GM18499 (cell line): ENCODE results near the gene CARMIL1.
"Not testable (repeated sequence)": the region's sequence is repeated elsewhere in the genome, so short reads cannot be mapped to it uniquely, and the experiment has no call there.

ENCODE experiments used
- ATAC-seq: cut with Tn5 transposase; IDR thresholded peaks from one replicate; pipeline ENCODE4 v1.9.1; 2021; ENCODE audit warnings: moderate number of reproducible peaks; ENCODE audit not compliant: insufficient read depth, unreplicated experiment

CARMIL1 gene

DNA sequence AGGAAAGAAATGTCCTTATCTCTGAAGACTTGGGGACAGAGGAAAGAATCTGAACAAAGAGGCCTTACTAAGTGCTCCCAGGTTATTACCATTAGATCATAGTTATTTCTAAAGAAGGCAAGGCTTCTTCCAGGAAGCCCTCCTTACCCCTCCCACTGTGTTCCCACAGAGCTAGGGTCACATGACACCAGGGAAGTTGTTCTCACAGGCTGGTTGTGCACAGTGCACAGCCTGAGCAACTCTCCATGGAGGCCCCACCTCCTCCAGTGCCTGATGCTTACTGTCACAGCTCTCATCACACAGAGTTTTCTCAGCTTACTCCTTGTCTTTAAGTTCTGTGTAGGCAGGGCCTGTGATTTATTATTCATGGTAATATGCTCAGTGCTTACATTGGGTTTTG is 303.9 kb downstream of the CARMIL1 start:
- no peak for ATAC-seq

- ATAC-seq, result no peak
These were observed 304.7 kb downstream of the CARMIL1 start for GRCh38 chr6:25583906-25584305.

DNA sequence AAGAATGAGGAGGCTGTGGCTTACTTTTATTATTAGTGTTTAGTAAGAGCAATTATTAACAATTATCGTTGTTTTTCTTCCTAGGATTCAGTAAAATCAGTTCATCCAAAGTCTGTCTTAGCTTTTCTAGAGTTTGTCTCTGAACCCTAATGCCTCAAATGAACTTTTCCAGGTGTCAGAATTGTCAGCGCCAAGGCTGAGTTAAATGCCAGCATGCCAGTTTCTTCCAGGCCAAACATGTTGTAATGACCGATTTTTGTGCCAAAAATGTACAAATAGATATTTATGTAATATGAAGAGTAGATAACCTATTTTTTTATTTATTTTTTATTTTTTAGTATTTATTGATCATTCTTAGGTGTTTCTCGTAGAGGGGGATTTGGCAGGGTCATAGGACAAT is 306.1 kb downstream of the CARMIL1 start:
- ATAC-seq, result no peak

- ATAC-seq, result not testable (repeated sequence)
These were observed 306.9 kb downstream of the CARMIL1 start for GRCh38 chr6:25586119-25586518.

- ATAC-seq, result no peak
These were observed 307.8 kb downstream of the CARMIL1 start for GRCh38 chr6:25586927-25587326.

- ATAC-seq, result no peak
These were observed 311.8 kb downstream of the CARMIL1 start for GRCh38 chr6:25590986-25591385.

- ATAC-seq, result no peak
These were observed 318.0 kb downstream of the CARMIL1 start for GRCh38 chr6:25596928-25597818.

- ATAC-seq, result no peak
These were observed 320.4 kb downstream of the CARMIL1 start for GRCh38 chr6:25599516-25600085.

DNA sequence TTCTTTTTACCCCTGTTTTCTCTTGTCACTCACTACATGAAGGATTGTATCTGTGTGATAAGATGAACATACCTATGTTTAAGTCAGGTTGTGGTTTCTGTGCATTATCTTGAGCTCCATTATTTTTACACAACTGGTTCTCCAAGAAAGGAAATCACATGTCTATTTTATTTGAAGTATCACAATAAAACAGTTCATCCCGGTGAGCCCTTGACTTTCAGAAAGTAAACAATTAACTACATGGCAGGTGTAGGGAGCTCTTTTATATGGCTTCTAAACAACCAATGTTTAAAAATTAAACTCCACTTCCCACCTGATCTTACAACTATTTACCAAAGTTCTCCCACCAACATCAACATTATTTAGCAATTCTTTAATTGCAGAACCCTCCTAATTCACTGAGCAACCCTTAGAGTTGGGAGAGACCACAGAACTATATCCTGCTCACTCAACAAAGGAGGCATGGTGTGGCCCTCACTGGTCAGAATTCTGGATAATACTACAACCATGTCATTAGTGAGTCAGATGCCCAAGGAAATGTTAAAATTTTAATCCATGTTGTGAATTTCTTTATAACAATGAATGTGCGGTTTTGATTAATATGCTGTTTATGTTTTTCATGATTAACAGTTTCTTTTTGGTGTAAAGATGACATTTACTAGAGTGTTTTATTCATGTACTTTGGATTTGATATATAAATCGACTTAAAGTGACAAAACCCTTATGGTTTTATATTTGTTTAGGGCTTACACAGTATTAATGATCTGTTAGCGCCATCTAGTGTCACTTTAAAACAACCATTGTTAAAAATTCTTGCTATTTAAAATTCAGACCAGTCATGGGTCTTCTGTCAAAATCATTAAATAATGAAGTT is 322.9 kb downstream of the CARMIL1 start:
- ATAC-seq, result no peak

DNA sequence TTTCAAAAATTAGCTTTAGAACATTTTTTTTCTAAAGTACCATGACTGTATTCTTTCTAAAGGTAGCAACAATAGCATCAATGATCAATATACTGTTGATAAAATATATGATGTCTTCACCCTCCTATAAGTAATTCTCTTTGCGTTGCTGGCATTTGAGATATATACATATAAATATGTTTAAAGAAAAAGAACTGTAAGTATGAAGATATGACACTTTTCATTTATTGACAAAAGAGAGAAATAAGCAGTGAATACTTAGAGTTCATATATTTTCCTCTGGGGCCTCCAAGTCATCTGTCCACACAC is 323.5 kb downstream of the CARMIL1 start:
- no peak for ATAC-seq

DNA sequence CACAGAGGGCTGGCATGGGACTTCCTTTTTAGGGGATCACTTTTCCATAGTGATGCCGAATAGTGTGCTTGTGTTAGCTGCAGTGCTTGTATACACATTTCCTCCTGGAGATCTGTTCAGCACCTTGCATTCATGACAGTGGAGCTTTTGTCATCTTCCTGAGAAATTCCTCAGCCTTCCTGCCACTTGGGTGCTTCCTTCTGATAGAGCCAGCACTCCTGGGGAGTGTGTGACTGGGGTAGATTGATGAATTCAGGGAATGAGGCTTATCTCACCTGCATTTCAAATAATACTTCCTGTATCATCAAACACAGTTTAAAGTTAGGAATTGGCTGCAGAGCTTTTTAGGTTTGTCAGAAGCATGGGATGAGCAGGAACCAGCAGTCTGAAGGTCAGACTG is 324.1 kb downstream of the CARMIL1 start:
- no peak for ATAC-seq

DNA sequence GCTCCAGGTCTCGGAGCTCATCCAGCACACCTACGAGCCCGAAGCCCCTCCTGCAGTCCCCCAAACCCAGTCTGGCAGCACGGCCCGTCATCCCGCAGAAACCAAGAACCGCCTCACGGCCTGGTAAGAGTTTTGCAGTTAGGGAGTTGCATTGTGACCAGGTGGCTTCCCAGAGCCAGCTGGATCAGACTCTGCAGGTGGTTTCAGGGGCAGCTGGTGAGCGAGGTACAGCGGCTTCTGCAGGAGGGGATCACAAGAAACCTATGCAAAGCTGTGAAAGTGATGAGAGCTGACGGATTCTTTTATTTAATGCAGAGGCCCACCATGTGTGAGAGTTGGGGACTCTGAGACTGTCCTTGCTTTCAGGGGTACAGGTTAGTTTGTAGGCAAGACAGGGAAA is 327.0 kb downstream of the CARMIL1 start:
- no peak for ATAC-seq

DNA sequence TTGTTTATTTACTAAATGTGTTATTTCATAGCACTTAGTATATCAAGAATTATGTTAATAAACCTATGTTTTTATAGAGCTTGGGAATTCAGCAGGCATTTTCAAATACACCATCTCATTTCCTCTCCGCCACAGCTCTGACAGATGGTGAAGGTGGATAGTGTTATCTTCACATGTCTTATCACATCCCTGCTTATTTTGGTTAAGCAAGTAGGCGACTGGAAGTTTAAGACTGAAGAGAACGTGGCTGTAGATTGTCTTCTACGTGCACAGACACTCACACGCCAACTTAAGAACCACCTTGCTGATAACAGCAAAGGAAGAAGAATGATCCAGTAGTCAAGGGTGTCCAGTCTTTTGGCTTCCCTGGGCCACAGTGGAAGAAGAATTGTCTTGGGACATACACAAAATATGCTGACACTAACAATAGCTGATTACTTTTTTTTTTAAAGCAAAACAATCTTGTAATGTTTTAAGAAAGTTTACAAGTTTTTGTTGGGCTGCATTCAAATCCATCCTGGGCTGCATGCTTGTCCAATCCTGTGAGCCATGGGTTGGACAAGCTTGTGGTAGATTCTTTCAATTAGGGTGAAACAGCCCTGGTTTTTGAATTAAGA is 329.5 kb downstream of the CARMIL1 start:
- no peak for ATAC-seq

DNA sequence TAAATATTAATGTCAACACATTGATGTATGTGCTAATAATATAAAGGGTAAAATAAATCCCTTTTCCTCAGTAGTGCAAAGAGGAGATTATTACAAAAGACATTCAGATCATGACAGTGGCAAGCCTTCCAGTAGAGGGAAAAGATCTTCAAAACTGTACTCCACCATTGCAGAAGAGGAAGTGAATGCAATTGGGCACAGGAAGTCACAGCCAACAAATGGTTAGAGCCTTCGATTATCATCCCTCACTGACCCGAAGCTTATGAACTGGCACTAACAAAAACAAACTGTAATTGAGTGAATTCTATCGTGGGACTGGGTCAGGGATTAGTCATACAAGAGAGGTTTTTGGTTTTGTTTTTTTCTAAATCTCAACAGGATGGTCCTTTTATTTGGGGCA is 333.5 kb downstream of the CARMIL1 start:
- ATAC-seq, result no peak

GRCh38 chr6:25613415-25613814 is 334.2 kb downstream of the CARMIL1 start:
- ATAC-seq, result no peak

- no peak for ATAC-seq
These were observed 334.9 kb downstream of the CARMIL1 start for GRCh38 chr6:25614052-25614451.

GRCh38 chr6:25615471-25615870 is 336.3 kb downstream of the CARMIL1 start:
- ATAC-seq, result no peak

DNA sequence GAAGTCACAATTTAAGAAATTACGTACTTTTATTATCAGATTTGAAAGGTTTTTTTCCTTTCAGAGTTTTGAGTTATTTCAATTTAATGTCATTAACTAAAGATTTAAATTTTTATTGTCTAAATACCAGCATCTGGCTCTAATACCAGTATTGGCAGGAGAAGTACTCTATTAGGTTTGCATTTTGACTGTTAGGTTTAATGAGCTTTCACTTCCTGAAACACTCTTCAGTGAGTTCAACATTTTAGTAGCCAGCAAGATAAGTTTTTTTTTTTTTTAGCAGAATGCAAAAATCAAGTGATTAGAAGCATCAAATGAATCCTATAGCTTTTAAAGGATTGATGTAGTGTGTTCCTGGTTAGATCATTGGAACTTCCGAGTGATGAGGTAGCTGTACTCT is 338.8 kb downstream of the CARMIL1 start:
- ATAC-seq, result no peak

GRCh38 chr6:25619217-25619616 is 340.0 kb downstream of the CARMIL1 start:
- no peak for ATAC-seq

- ATAC-seq, result no peak
These were observed 341.2 kb downstream of the CARMIL1 start for GRCh38 chr6:25620391-25620790.

- no peak for ATAC-seq
These were observed 343.9 kb downstream of the CARMIL1 start for GRCh38 chr6:25623065-25623464.
